NCI-H128 (cell line): ENCODE data around the gene SEM1.
"Not testable (repeated sequence)": the region's sequence is repeated elsewhere in the genome, so short reads cannot be mapped to it uniquely, and the experiment has no call there.

Source experiments
- DNase-seq: peaks from one replicate; lab custom pipeline; 2025; ENCODE audit not compliant: unreplicated experiment; lab: John Stamatoyannopoulos, UW

Gene SEM1

GRCh38 chr7:96707901-96708774, 1.5 kb downstream of the SEM1 start:
- DNase-seq = no peak

- DNase-seq = no peak
Measured at GRCh38 chr7:96701258-96701657, 8.4 kb downstream of the SEM1 start.

- DNase-seq = no peak
Measured at GRCh38 chr7:96700516-96700915, 9.1 kb downstream of the SEM1 start.

GRCh38 chr7:96699219-96699871, 10.3 kb downstream of the SEM1 start:
- no peak for DNase-seq

GRCh38 chr7:96698449-96698848, 11.2 kb downstream of the SEM1 start:
- not testable (repeated sequence) for DNase-seq

GRCh38 chr7:96697822-96698221, 11.8 kb downstream of the SEM1 start:
- DNase-seq = no peak

GRCh38 chr7:96695581-96695980, 14.1 kb downstream of the SEM1 start:
- no peak for DNase-seq

- DNase-seq = no peak
Measured at GRCh38 chr7:96694082-96694481, 15.6 kb downstream of the SEM1 start.

GRCh38 chr7:96691702-96692101, 17.9 kb downstream of the SEM1 start:
- no peak for DNase-seq

GRCh38 chr7:96689414-96689813, 20.2 kb downstream of the SEM1 start:
- no peak for DNase-seq

- DNase-seq = no peak
Measured at GRCh38 chr7:96686305-96686704, 23.3 kb downstream of the SEM1 start.

- DNase-seq = no peak
Measured at GRCh38 chr7:96685755-96686154, 23.9 kb downstream of the SEM1 start.

- no peak for DNase-seq
Measured at GRCh38 chr7:96685353-96685752, 24.3 kb downstream of the SEM1 start.

GRCh38 chr7:96679886-96680285, 29.8 kb downstream of the SEM1 start:
- no peak for DNase-seq

GRCh38 chr7:96676919-96677318, 32.7 kb downstream of the SEM1 start:
- no peak for DNase-seq

GRCh38 chr7:96675548-96675947, 34.1 kb downstream of the SEM1 start:
- DNase-seq = no peak

GRCh38 chr7:96674565-96674964, 35.1 kb downstream of the SEM1 start:
- no peak for DNase-seq

GRCh38 chr7:96671854-96672253, 37.8 kb downstream of the SEM1 start:
- no peak for DNase-seq

- no peak for DNase-seq
Measured at GRCh38 chr7:96670338-96671289, 39.0 kb downstream of the SEM1 start.

GRCh38 chr7:96669812-96670211, 39.8 kb downstream of the SEM1 start:
- DNase-seq = no peak

- DNase-seq = no peak
Measured at GRCh38 chr7:96667026-96667425, 42.6 kb downstream of the SEM1 start.
